C4-2B (cell line): ENCODE measurements around the gene CRACDL.

Experiments
- ZFX ChIP-seq: fragments of 450-650 bp; IDR thresholded peaks from 2 replicates; pipeline ENCODE4 v1.6.1; 2017
- TF ChIP-seq, protein P1 (sequence below): fragments of 450-650 bp; conservative IDR thresholded peaks from 2 replicates; pipeline ENCODE4 v1.5.1; 2017; ENCODE audit warnings: mild to moderate bottlenecking

DNA sequence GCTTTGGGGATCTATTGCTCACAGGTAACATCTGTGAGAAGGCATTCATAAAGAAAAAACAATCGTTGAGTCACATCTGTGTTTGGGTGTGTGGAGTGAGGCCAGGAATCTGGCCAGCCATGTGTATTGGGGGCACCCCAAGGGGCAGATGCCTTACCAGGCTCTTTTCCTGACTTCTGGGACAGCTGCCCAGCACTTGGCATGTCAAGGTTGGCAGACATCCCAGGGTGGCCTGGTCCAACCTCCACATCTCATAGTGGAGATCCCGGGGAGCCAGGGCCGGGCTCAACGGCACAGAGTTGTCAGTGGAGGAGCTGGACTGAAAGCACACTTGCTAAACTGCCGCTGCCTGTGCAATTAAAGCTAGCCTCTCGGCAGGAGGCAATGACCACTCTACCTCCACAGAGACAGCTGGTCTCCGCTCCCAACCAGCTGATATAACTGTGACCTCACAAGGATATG, 129.8 kb downstream of the CRACDL start:
- TF ChIP-seq, protein P1, sequence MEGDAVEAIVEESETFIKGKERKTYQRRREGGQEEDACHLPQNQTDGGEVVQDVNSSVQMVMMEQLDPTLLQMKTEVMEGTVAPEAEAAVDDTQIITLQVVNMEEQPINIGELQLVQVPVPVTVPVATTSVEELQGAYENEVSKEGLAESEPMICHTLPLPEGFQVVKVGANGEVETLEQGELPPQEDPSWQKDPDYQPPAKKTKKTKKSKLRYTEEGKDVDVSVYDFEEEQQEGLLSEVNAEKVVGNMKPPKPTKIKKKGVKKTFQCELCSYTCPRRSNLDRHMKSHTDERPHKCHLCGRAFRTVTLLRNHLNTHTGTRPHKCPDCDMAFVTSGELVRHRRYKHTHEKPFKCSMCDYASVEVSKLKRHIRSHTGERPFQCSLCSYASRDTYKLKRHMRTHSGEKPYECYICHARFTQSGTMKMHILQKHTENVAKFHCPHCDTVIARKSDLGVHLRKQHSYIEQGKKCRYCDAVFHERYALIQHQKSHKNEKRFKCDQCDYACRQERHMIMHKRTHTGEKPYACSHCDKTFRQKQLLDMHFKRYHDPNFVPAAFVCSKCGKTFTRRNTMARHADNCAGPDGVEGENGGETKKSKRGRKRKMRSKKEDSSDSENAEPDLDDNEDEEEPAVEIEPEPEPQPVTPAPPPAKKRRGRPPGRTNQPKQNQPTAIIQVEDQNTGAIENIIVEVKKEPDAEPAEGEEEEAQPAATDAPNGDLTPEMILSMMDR = no peak
- TF ChIP-seq ZFX = no peak
